WTC11 (cell line): ENCODE data around the gene CTRB1. TPM values are rescaled to one million over a fixed set of nuclear protein-coding genes. Genes with fewer than 3 reads are reported as not detected.
A peak's percentile ranks its signal among the peaks of the same experiment; 100 is the strongest.
"Not testable (repeated sequence)": the region's sequence is repeated elsewhere in the genome, so short reads cannot be mapped to it uniquely, and the experiment has no call there.

Experiments
- ATAC-seq: fragments of 200-7000 bp; cut with Tn5 transposase; 2 replicates; pipeline ENCODE4 v1.10.0; 2021; ENCODE audit warnings: mild to moderate bottlenecking, moderate library complexity
- CTCF ChIA-PET: fragments of 300-600 bp; sonication (Branson Sonifier 250); formaldehyde crosslinking; loops from one replicate; lab custom pipeline; 2021; ENCODE audit warnings: antibody characterized with exemption; lab: Charles Lee
- POLR2A ChIA-PET: fragments of 350-600 bp; sonication (Branson Sonifier 250); formaldehyde crosslinking; loops from one replicate; lab custom pipeline; 2021; ENCODE audit warnings: antibody characterized with exemption; lab: Charles Lee
- DNase-seq: peaks from one replicate; pipeline ENCODE4 v3.0.0; 2021; ENCODE audit warnings: low spot score
- H3K27ac Mint-ChIP-seq: 2 replicates; pipeline ENCODE4 v1.8.0; 2021; ENCODE audit warnings: mixed read lengths
- H3K27me3 Mint-ChIP-seq: 2 replicates; pipeline ENCODE4 v1.8.0; 2021; ENCODE audit warnings: low read depth, mild to moderate bottlenecking, moderate library complexity, mixed read lengths
- H3K36me3 Mint-ChIP-seq: 2 replicates; pipeline ENCODE4 v1.8.0; 2021; ENCODE audit warnings: mixed read lengths
- H3K4me1 Mint-ChIP-seq: 2 replicates; pipeline ENCODE4 v1.8.0; 2022; ENCODE audit warnings: mixed read lengths
- H3K4me3 Mint-ChIP-seq: 2 replicates; pipeline ENCODE4 v1.8.0; 2021; ENCODE audit warnings: mild to moderate bottlenecking, moderate library complexity, mixed read lengths
- H3K9me3 Mint-ChIP-seq: 2 replicates; pipeline ENCODE4 v1.8.0; 2021; ENCODE audit warnings: mixed read lengths
- CBFB ChIP-seq: sonication (generic); formaldehyde crosslinking; IDR thresholded peaks from 2 replicates; pipeline ENCODE4 v1.8.1; 2022; ENCODE audit warnings: mild to moderate bottlenecking, low read depth, missing genetic modification reagents
- CREB1 ChIP-seq: sonication (generic); formaldehyde crosslinking; IDR thresholded peaks from 2 replicates; pipeline ENCODE4 v1.8.0; 2023; ENCODE audit warnings: mild to moderate bottlenecking, missing genetic modification reagents
- FOXP4 ChIP-seq: sonication (generic); formaldehyde crosslinking; IDR thresholded peaks from 2 replicates; pipeline ENCODE4 v1.8.0; 2022; ENCODE audit warnings: mild to moderate bottlenecking, missing genetic modification reagents
- GABPB1 ChIP-seq: sonication (generic); formaldehyde crosslinking; IDR thresholded peaks from 2 replicates; pipeline ENCODE4 v1.8.1; 2023; ENCODE audit warnings: mild to moderate bottlenecking, missing genetic modification reagents
- MYBL2 ChIP-seq: sonication (generic); formaldehyde crosslinking; IDR thresholded peaks from 2 replicates; pipeline ENCODE4 v1.8.1; 2023; ENCODE audit warnings: mild to moderate bottlenecking, moderate library complexity, missing genetic modification reagents
- NFATC4 ChIP-seq: fragments of 250-450 bp; sonication (Bioruptor Pico); IDR thresholded peaks from 2 replicates; pipeline ENCODE4 v1.9.0; 2021; ENCODE audit warnings: mild to moderate bottlenecking
- NR2C2 ChIP-seq: sonication (generic); formaldehyde crosslinking; IDR thresholded peaks from 2 replicates; pipeline ENCODE4 v1.8.0; 2022; ENCODE audit warnings: mild to moderate bottlenecking, missing genetic modification reagents
- NR3C1 ChIP-seq: sonication (generic); formaldehyde crosslinking; conservative IDR thresholded peaks from 2 replicates; pipeline ENCODE4 v1.8.1; 2023; ENCODE audit warnings: low read depth, mild to moderate bottlenecking, missing genetic modification reagents
- OVOL2 ChIP-seq: fragments of 250-450 bp; sonication (Bioruptor Pico); IDR thresholded peaks from 2 replicates; pipeline ENCODE4 v1.9.0; 2021; ENCODE audit warnings: mild to moderate bottlenecking, borderline replicate concordance
- RORB ChIP-seq: fragments of 250-450 bp; sonication (Bioruptor Pico); IDR thresholded peaks from 2 replicates; pipeline ENCODE4 v1.9.0; 2021; ENCODE audit warnings: mild to moderate bottlenecking
- SOX15 ChIP-seq: fragments of 250-450 bp; sonication (Bioruptor Pico); IDR thresholded peaks from 2 replicates; pipeline ENCODE4 v1.9.0; 2021; ENCODE audit warnings: mild to moderate bottlenecking
- STAT6 ChIP-seq: sonication (generic); formaldehyde crosslinking; conservative IDR thresholded peaks from 2 replicates; pipeline ENCODE4 v1.8.1; 2023; ENCODE audit warnings: mild to moderate bottlenecking, low read depth, missing genetic modification reagents, moderate library complexity
- TCF7 ChIP-seq: sonication (generic); formaldehyde crosslinking; IDR thresholded peaks from 2 replicates; pipeline ENCODE4 v1.8.0; 2022; ENCODE audit warnings: mild to moderate bottlenecking, low read depth, missing genetic modification reagents, moderate library complexity
- USF2 ChIP-seq: sonication (generic); formaldehyde crosslinking; IDR thresholded peaks from 2 replicates; pipeline ENCODE4 v1.8.1; 2023; ENCODE audit warnings: mild to moderate bottlenecking, missing genetic modification reagents, moderate library complexity
- ZBTB43 ChIP-seq: sonication (generic); formaldehyde crosslinking; IDR thresholded peaks from 2 replicates; pipeline ENCODE4 v1.8.1; 2023; ENCODE audit warnings: mild to moderate bottlenecking, missing genetic modification reagents
- ZNF121 ChIP-seq: sonication (generic); formaldehyde crosslinking; IDR thresholded peaks from 2 replicates; pipeline ENCODE4 v1.8.0; 2023; ENCODE audit warnings: missing genetic modification reagents
- ZNF232 ChIP-seq: sonication (generic); formaldehyde crosslinking; IDR thresholded peaks from 2 replicates; pipeline ENCODE4 v1.8.0; 2022; ENCODE audit warnings: mild to moderate bottlenecking, missing genetic modification reagents
- total RNA-seq: library from RNA; stranded (reverse); gene quantifications from 3 replicates; pipeline ENCODE4 v1.2.3, GENCODE V29; 2021

CTRB1 gene
- total RNA-seq, 1 experiment from 2014 or later: 3.9 TPM

- ATAC-seq (no peak), DNase-seq (no peak)
- CTCF ChIA-PET: interaction anchor here (2.6 kb wide), 1 partner anchor 38 kb away, joined by 12 read pairs; no protein-coding TSS in a partner anchor
- Mint-ChIP-seq H3K36me3 (no peaks in the 10 kb centered on the region), H3K27ac (no peak overlapping the region), H3K4me3 (no peak overlapping the region), H3K4me1 (peaks cover 4% of the 10 kb centered on the region)
- POLR2A ChIA-PET: no interaction called here
- TF ChIP-seq NFATC4 (CRISPR knock-in tag): no peak
- TF ChIP-seq, all 79 proteins: peak for 0
- Mint-ChIP-seq H3K27me3 (no peaks in the 10 kb centered on the region), H3K9me3 (no peaks in the 10 kb centered on the region)
Observed at GRCh38 chr16:75271441-75272096, 52.8 kb downstream of the CTRB1 start.

GRCh38 chr16:75272097-75272551 lies 53.3 kb downstream of the CTRB1 start:
- peaks cover 3% of the 10 kb centered on the region; the same call in 1 of the 2 replicates for H3K4me1 Mint-ChIP-seq
- H3K27me3 Mint-ChIP-seq: no peaks in the 10 kb centered on the region
- H3K27ac Mint-ChIP-seq: no peak overlapping the region
- CTCF ChIA-PET: interaction anchor here (0.7 to 2.6 kb wide), 2 partner anchors 38 to 52 kb away, joined by 3 to 12 read pairs; no protein-coding TSS in a partner anchor
- no peak overlapping the region for H3K4me3 Mint-ChIP-seq
- DNase-seq (no peak), ATAC-seq (no peak)
- H3K9me3 Mint-ChIP-seq: no peaks in the 10 kb centered on the region
- TF ChIP-seq STAT6 (CRISPR knock-in tag) (no peak), ZBTB43 (CRISPR knock-in tag) (no peak), FOXP4 (no peak), CBFB (CRISPR knock-in tag) (no peak)
- H3K36me3 Mint-ChIP-seq: no peaks in the 10 kb centered on the region
- POLR2A ChIA-PET: no interaction called here

- not testable (repeated sequence) for DNase-seq, H3K27ac Mint-ChIP-seq, H3K4me1 Mint-ChIP-seq, H3K36me3 Mint-ChIP-seq, H3K9me3 Mint-ChIP-seq, ATAC-seq, H3K4me3 Mint-ChIP-seq, H3K27me3 Mint-ChIP-seq
- ChIA-PET CTCF (interaction anchor here (0.7 to 1.1 kb wide), 3 partner anchors 39 to 113 kb away, joined by 3 read pairs; no protein-coding TSS in a partner anchor), POLR2A (interaction anchor here (0.7 kb wide), 1 partner anchor 25 kb away, joined by 3 read pairs; no protein-coding TSS in a partner anchor)
Observed at GRCh38 chr16:75272629-75273028, 53.8 kb downstream of the CTRB1 start.

- ChIA-PET CTCF (interaction anchor here (0.7 to 1.1 kb wide), 3 partner anchors 40 to 112 kb away, joined by 3 read pairs; no protein-coding TSS in a partner anchor), POLR2A (interaction anchor here (0.7 kb wide), 1 partner anchor 26 kb away, joined by 3 read pairs; no protein-coding TSS in a partner anchor)
- H3K4me3 Mint-ChIP-seq: no peak overlapping the region
- no peaks in the 10 kb centered on the region for H3K36me3 Mint-ChIP-seq
- H3K27me3 Mint-ChIP-seq: no peaks in the 10 kb centered on the region
- ATAC-seq: peak; percentile 48
- H3K4me1 Mint-ChIP-seq: peaks cover 3% of the 10 kb centered on the region; the same call in 1 of the 2 replicates
- TF ChIP-seq NR3C1 (CRISPR knock-in tag): no peak
- TF ChIP-seq TCF7: no peak
- no peak for TF ChIP-seq FOXP4
- TF ChIP-seq USF2 (CRISPR knock-in tag): no peak
- TF ChIP-seq ZNF121 (CRISPR knock-in tag): no peak
- no peak for TF ChIP-seq NR2C2 (CRISPR knock-in tag)
- no peak for TF ChIP-seq ZNF232 (CRISPR knock-in tag)
- TF ChIP-seq CREB1 (CRISPR knock-in tag): no peak
- TF ChIP-seq RORB: no peak
- TF ChIP-seq MYBL2 (CRISPR knock-in tag): no peak
- TF ChIP-seq OVOL2: no peak
- no peak for TF ChIP-seq GABPB1 (CRISPR knock-in tag)
- TF ChIP-seq SOX15 (CRISPR knock-in tag): no peak
- H3K27ac Mint-ChIP-seq: no peak overlapping the region
- no peak for DNase-seq
- H3K9me3 Mint-ChIP-seq: no peaks in the 10 kb centered on the region
Observed at GRCh38 chr16:75273054-75273925, 54.5 kb downstream of the CTRB1 start.
